Keratinocyte (primary cell): ENCODE results near the gene CD3G. TPM values are rescaled to one million over a fixed set of nuclear protein-coding genes. Genes with fewer than 3 reads are reported as not detected.

Source experiments
- DNase-seq: peaks from one replicate; pipeline ENCODE4 v3.0.0-alpha.2; 2011; ENCODE audit warnings: low read depth, missing footprints, low spot score
- FAIRE-seq: peaks from 2 replicates; lab custom pipeline; 2011; peaks lifted over from hg19 to GRCh38; lab: Jason Lieb, UNC
- H2AFZ ChIP-seq: 2 replicates; pipeline ENCODE4 v1.6.0; 2012; ENCODE audit warnings: low read length, control low read depth, inconsistent platforms; ENCODE audit not compliant: control insufficient read depth
- H3K27ac ChIP-seq: 2 replicates; pipeline ENCODE4 v1.5.1; 2011; ENCODE audit warnings: low read length; ENCODE audit not compliant: control insufficient read depth, insufficient read depth
- H3K27me3 ChIP-seq: 3 replicates; pipeline ENCODE4 v1.6.0; 2011; ENCODE audit warnings: low read length; ENCODE audit not compliant: control insufficient read depth, insufficient read depth; ENCODE audit errors: extremely low read depth
- H3K36me3 ChIP-seq, 2 experiments: 2 replicates in 1 of 2; 3 replicates in 1 of 2; pipeline ENCODE4 v1.5.1; 2011; ENCODE audit warnings: low read length in 2 of 2, mild to moderate bottlenecking in 1 of 2; ENCODE audit not compliant: control insufficient read depth in 2 of 2, insufficient read depth in 2 of 2; ENCODE audit errors: extremely low read depth in 1 of 2
- H3K4me1 ChIP-seq: 3 replicates; pipeline ENCODE4 v1.5.1; 2011; ENCODE audit warnings: low read length; ENCODE audit not compliant: control insufficient read depth, insufficient read depth; ENCODE audit errors: extremely low read depth
- H3K4me2 ChIP-seq: 3 replicates; pipeline ENCODE4 v1.6.0; 2011; ENCODE audit warnings: low read depth, low read length; ENCODE audit not compliant: control insufficient read depth, insufficient read depth; ENCODE audit errors: extremely low read depth
- H3K4me3 ChIP-seq, 3 experiments: fragments of 200-600 bp in 1 of 3; sonication (generic) in 1 of 3; 2 replicates in 2 of 3; 3 replicates in 1 of 3; pipeline ENCODE4 v1.5.1; 2011 to 2016; ENCODE audit warnings: low read length in 3 of 3, mild to moderate bottlenecking in 3 of 3, control low read depth in 2 of 3, inconsistent platforms in 1 of 3, low read depth in 1 of 3, mixed read lengths in 1 of 3, mixed run types in 1 of 3, moderate library complexity in 1 of 3; ENCODE audit not compliant: control insufficient read depth in 2 of 3, insufficient read depth in 2 of 3; ENCODE audit errors: extremely low read depth in 1 of 3
- H3K79me2 ChIP-seq: 2 replicates; pipeline ENCODE4 v1.6.0; 2012; ENCODE audit warnings: low read length; ENCODE audit not compliant: control insufficient read depth, insufficient read depth
- H3K9ac ChIP-seq: 3 replicates; pipeline ENCODE4 v1.6.0; 2011; ENCODE audit warnings: low read length; ENCODE audit not compliant: control insufficient read depth, insufficient read depth; ENCODE audit errors: extremely low read depth
- H3K9me1 ChIP-seq: 3 replicates; pipeline ENCODE4 v1.6.0; 2011; ENCODE audit warnings: low read length; ENCODE audit not compliant: control insufficient read depth, insufficient read depth; ENCODE audit errors: extremely low read depth
- H3K9me3 ChIP-seq: 2 replicates; pipeline ENCODE4 v1.5.1; 2012; ENCODE audit warnings: low read depth, low read length; ENCODE audit not compliant: control insufficient read depth
- H4K20me1 ChIP-seq: 3 replicates; pipeline ENCODE4 v1.6.0; 2011; ENCODE audit warnings: low read length; ENCODE audit not compliant: control insufficient read depth, insufficient read depth; ENCODE audit errors: extremely low read depth
- CTCF ChIP-seq, 3 experiments: IDR thresholded peaks in 1 of 3; conservative IDR thresholded peaks in 1 of 3; optimal IDR thresholded peaks in 1 of 3; 2 replicates in 2 of 3; 3 replicates in 1 of 3; pipeline versions ENCODE3 to v1.5.1; 2011; ENCODE audit warnings: low read length in 3 of 3, mild to moderate bottlenecking in 3 of 3, moderate library complexity in 2 of 3, control low read depth in 1 of 3, inconsistent platforms in 1 of 3; ENCODE audit not compliant: insufficient read depth in 2 of 3; ENCODE audit errors: extremely low read depth in 1 of 3
- EZH2 ChIP-seq: IDR thresholded peaks from one replicate; pipeline ENCODE4 v1.6.1; 2012; ENCODE audit warnings: inconsistent platforms, mild to moderate bottlenecking, low read length, moderate library complexity
- dilution Hi-C: fragments of 300-500 bp; cut with MboI; formaldehyde crosslinking; loops from one replicate; pipeline ENCODE4 v1.7.0; 2020; ENCODE audit warnings: low sequenced_read_pairs; ENCODE audit not compliant: extremely low pct_ligation_motif_present
- polyA minus RNA-seq, 3 experiments: library from RNA; depleted of rRNA, polyadenylated mRNA; stranded (reverse); fragments of >200 nt; gene quantifications; 1 replicate in 1 of 3; 2 replicates in 1 of 3; 3 replicates in 1 of 3; pipeline ENCODE4 v1.2.3, GENCODE V29; 2011
- polyA plus RNA-seq, 5 experiments: library from polyadenylated mRNA; depleted of rRNA in 3 of 5; stranded (reverse) in 3 of 5; stranded (forward) in 1 of 5; unstranded in 1 of 5; fragments of >200 nt; gene quantifications; 1 replicate in 1 of 5; 2 replicates in 3 of 5; 3 replicates in 1 of 5; pipeline versions ENCODE4 v1.2.1 to v1.2.3, GENCODE V29; 2011 to 2012; ENCODE audit warnings: missing spikeins in 2 of 5, low read depth in 1 of 5, low replicate concordance in 1 of 5

The CD3G gene
- polyA plus RNA-seq: not detected in 3 replicates
- not detected for polyA plus RNA-seq (2011; ENCODE audit: low read depth)
- polyA plus RNA-seq (2011; cell fraction: cytosol; rRNA removed): not detected in 2 replicates
- not detected in 2 replicates for polyA plus RNA-seq (2011; cell fraction: nucleus; rRNA removed)
- polyA plus RNA-seq (2012; ENCODE audit: low replicate concordance): not detected in 2 replicates
- not detected in 3 replicates for polyA minus RNA-seq
- not detected for polyA minus RNA-seq (2011; cell fraction: cytosol; rRNA and poly(A)+ RNA removed)
- polyA minus RNA-seq (2011; cell fraction: nucleus; rRNA and poly(A)+ RNA removed): not detected in 2 replicates

GRCh38 chr11:118343981-118344515 is at the start of gene CD3G:
TSS of gene CD3G (plus strand) at chr11:118344344. CDS start at chr11:118344424, 80 bp downstream.
- peaks cover under 1% of the 10 kb centered on the region for H3K4me1 ChIP-seq
- H3K9me1 ChIP-seq: no peaks in the 10 kb centered on the region
- no peaks in the 10 kb centered on the region for H4K20me1 ChIP-seq
- no peak within 1 kb of the TSS for H2AFZ ChIP-seq
- FAIRE-seq (no peak), DNase-seq (no peak)
- H3K4me2 ChIP-seq: no peak within 1 kb of the TSS
- no peaks in the 10 kb centered on the region for H3K79me2 ChIP-seq
- H3K27ac ChIP-seq: no peak within 1 kb of the TSS
- no peak within 1 kb of the TSS for H3K4me3 ChIP-seq
- H3K9ac ChIP-seq: no peak within 1 kb of the TSS
- H3K9me3 ChIP-seq: no peaks in the 10 kb centered on the region
- H3K36me3 ChIP-seq: no peaks in the 10 kb centered on the region
- TF ChIP-seq CTCF (optimal IDR thresholded peaks at IDR 0.05 in 1 of 3, IDR thresholded peaks at IDR 0.05 in 1 of 3, conservative IDR thresholded peaks at IDR 0.05 in 1 of 3; ENCODE audit: extremely low read depth in 1 of 3, insufficient read depth in 2 of 3, low read length in 3 of 3) (no peak), EZH2 (no peak)
- dilution Hi-C loops: no loop called here
- peaks cover 13% of the 10 kb centered on the region for H3K27me3 ChIP-seq

GRCh38 chr11:118295199-118295598 is 48.9 kb upstream of the CD3G start:
- no peak for TF ChIP-seq CTCF (optimal IDR thresholded peaks at IDR 0.05 in 1 of 3, IDR thresholded peaks at IDR 0.05 in 1 of 3, conservative IDR thresholded peaks at IDR 0.05 in 1 of 3; ENCODE audit: extremely low read depth in 1 of 3, insufficient read depth in 2 of 3, low read length in 3 of 3)
- no peak for TF ChIP-seq EZH2
- Histone ChIP-seq H3K79me2 (no peaks in the 10 kb centered on the region), H3K9ac (no peak overlapping the region), H3K4me1 (peaks cover 20% of the 10 kb centered on the region), H3K27me3 (no peaks in the 10 kb centered on the region), H2AFZ (no peak overlapping the region), H4K20me1 (no peaks in the 10 kb centered on the region), H3K9me1 (no peaks in the 10 kb centered on the region), H3K27ac (peak overlapping the region; percentile 42), H3K4me2 (peak overlapping the region; percentile 30), H3K36me3 (no peaks in the 10 kb centered on the region), H3K4me3 (no peak overlapping the region), H3K9me3 (no peaks in the 10 kb centered on the region)
- FAIRE-seq (no peak), DNase-seq (no peak)
- dilution Hi-C loops: no loop called here
